22Rv1 (cell line): Measurements from ENCODE around the gene ANO2.

Source experiments
- CTCF ChIP-seq: fragments of 450-650 bp; IDR thresholded peaks from 2 replicates; pipeline ENCODE4 v1.5.1; 2017; ENCODE audit warnings: mild to moderate bottlenecking
- ZFX ChIP-seq: fragments of 450-650 bp; IDR thresholded peaks from 2 replicates; pipeline ENCODE4 v1.6.1; 2017; ENCODE audit warnings: antibody characterized with exemption, borderline replicate concordance

- TF ChIP-seq CTCF (no peak), ZFX (no peak)
Measured at GRCh38 chr12:5736527-5736926, 208.5 kb downstream of the ANO2 start.
